GM20000 (cell line): Measurements from ENCODE around the gene P3H1.
"Not testable (repeated sequence)": the region's sequence is repeated elsewhere in the genome, so short reads cannot be mapped to it uniquely, and the experiment has no call there.

ENCODE experiments used
- DNase-seq: peaks from one replicate; pipeline ENCODE4 v3.0.0; 2012; ENCODE audit warnings: low spot score
- TF ChIP-seq, protein P1 (sequence below): IDR thresholded peaks from 2 replicates; pipeline ENCODE4 v1.5.1; 2012; ENCODE audit warnings: mild to moderate bottlenecking, control low read depth; ENCODE audit errors: extremely low read depth, missing control alignments

P3H1 gene

DNA sequence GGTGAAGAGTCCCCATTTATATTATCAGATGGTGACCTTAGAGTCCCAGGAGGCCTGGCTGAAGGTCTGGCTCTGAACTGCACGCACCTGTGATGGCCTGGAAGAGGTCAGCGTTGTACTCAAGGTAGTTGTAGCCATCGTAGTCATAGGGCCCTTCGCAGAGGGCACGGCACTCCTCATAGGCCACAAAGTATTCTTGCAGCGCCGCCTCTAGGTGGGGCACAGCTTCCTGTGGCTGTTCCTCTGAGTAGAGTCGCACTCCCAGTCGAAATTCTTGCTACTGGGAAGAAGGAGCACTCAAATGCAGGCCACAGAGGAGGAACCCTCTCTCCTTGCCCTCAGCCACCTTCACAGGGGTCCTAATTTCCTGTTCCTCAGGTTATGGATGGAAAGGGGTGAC is 7.7 kb downstream of the P3H1 start:
- TF ChIP-seq, protein P1, sequence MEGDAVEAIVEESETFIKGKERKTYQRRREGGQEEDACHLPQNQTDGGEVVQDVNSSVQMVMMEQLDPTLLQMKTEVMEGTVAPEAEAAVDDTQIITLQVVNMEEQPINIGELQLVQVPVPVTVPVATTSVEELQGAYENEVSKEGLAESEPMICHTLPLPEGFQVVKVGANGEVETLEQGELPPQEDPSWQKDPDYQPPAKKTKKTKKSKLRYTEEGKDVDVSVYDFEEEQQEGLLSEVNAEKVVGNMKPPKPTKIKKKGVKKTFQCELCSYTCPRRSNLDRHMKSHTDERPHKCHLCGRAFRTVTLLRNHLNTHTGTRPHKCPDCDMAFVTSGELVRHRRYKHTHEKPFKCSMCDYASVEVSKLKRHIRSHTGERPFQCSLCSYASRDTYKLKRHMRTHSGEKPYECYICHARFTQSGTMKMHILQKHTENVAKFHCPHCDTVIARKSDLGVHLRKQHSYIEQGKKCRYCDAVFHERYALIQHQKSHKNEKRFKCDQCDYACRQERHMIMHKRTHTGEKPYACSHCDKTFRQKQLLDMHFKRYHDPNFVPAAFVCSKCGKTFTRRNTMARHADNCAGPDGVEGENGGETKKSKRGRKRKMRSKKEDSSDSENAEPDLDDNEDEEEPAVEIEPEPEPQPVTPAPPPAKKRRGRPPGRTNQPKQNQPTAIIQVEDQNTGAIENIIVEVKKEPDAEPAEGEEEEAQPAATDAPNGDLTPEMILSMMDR = no peak
- no peak for DNase-seq

DNA sequence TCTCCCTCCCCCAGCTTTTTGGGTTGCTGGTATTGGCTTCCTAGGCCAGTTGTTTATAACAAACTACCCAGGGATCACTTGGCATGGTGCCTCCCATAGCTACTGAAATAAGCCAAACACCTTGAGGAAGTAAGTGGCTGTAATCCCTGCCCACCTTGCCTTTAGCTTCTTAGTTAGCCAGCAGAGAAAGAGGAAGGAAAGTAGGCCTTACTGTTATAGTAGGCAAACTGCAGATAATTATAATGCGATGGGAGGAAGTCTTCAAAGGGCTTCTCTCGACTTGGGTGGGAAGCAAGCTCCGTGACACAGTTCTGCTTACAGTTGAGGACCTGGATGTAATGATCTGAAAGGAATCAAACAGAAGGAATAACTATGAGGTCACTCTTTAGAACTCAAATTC is 8.2 kb downstream of the P3H1 start:
- DNase-seq = no peak
- TF ChIP-seq, protein P1 = no peak

DNA sequence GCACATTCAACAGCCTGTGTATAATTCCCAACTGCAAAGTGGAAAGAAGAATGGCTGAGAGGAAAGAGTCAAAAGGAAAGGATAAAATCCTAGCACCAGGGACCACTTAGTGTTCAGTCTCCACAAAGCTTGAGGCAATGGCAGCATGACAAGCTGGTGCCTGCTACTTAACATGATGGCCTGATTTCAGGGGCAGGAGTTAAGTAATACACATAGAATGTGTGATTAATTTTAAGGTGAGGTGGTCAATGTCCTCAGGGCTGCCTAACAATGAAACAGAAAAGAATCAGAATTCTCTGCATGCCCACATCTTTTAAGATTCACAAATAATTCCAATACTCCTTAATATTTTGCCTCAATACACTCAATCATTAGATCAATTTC is 8.9 kb downstream of the P3H1 start:
- DNase-seq = no peak
- TF ChIP-seq, protein P1 = no peak

DNA sequence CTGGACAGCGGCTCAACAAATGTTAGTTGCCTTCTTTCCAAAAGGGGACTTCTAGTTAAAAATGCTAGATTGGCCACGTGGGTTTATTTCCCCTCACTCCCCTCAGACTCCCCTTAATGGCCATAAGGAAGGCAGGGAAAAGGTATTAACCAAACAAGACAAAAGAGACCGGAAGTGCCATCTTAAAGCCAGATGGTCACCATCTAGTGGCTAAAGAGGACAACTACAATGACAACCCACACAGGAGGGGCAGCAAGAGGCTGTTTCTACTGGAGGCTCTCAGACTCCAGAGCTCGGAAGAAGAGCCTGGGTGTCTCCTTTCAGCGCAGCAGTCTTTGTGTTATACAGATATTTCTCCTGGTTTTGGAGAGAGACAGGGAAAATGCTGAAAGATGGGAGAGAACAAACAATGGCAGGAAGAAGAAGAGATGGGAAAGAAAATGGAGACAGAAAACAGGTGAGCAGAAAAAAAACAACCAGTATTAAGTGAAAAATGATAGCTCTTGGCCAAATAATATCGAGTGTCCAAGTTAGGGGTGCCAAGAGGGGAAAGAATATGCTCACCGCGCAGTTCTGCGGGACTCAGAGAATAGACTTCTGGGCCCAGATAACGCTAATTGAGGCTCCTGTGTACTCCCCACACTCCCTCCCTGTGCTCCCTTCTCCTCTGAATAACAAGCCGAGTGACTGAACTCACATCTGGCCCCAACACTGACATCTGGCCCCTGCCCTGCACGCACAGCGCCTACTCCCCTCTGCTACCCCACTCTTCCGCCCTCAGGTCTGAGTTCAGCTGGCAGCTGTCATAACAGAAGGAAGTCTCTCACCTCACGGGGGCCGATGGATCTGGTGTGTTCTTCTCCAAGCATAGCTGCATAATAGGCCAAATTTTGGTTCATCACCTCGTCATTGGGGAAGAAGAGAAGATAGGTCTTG is 9.6 kb downstream of the P3H1 start:
- peak; percentile 82 for DNase-seq
- TF ChIP-seq, protein P1 = peak; percentile 47

DNA sequence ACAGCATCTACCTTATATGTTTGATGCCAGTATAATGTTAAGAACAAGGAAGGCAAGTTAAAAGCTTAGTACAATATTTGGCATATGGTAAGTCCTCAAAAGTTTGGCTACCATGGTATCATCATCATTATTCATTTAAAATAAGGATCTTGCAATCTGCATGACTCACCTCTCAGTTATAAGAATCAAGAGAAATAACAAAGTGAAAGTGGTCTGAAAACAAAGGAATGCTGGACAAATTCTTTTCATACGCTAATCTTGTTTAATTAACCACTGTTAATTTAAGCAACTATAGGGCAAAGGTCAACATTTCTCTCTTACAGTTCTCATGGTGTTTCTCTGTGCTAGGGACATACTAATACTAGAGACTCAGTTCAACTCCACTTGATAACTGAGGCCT is 13.8 kb downstream of the P3H1 start:
- no peak for DNase-seq
- TF ChIP-seq, protein P1 = no peak

DNA sequence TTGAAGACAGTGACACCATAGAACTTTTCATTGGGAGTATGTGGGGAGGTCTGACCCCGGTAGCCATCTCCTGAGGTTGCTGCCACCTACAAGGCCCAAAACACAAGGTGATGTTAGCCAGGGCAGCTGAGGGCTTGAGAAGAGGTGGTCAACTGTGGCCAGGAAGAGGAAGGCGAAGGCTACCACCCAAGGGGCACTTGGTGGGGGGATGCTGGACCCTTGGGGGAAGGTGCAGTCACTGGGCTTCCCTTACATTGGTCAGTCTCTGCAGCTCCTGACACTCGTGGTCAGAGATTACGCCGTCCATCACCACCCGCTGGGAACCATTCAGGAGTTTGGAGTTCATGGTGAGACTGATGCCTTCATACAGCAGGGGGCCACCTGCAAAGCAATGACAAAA is 14.5 kb downstream of the P3H1 start:
- no peak for DNase-seq
- TF ChIP-seq, protein P1 = no peak

DNA sequence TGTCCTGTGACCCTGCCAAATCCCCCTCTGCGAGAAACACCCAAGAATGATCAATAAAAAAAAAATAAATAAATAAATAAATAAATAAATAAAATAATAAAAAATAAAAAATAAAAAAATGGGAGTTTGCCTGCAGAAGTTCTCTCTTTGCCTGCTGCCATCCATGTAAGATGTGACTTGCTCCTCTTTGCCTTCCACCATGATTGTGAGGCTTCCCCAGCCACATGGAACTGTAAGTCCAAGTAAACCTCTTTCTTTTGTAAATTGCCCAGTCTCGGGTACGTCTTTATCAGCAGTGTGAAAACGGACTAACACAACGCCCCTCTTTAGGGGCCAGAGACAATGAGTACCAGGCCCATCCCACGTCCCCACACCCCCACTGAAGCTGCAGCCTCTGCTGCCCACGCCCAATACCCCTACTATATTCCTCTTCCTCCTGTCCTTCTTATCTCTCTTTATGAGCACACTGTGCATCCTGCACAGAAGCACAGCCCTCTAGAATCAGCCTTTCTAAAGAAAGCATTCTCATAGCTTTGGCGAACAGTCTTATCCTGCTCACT is 15.2 kb downstream of the P3H1 start:
- not testable (repeated sequence) for DNase-seq

DNA sequence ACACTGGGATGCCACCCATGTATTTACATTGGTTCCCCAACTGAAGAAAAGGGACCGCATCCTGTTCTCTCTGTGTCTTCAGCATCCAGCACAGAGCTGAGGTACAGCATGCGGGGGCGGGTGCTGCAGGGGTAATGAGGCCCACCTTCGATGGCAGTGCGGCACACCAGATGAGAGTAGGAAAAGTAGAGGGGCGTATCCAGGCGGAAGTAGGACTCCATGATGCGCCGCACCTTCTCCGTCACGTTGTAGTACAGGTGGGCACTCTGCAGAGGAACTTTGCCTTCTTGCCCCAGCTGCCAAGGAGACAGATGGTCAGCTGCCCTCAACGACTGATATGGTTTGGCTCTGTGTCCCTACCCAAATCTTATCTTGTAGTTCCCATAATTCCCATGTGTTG is 16.8 kb downstream of the P3H1 start:
- TF ChIP-seq, protein P1 = no peak
- DNase-seq = peak; percentile 10
